GM23338 (cell line): ENCODE measurements around the gene PDK4.

Experiments used
- CREB1 ChIP-seq: fragments of 250-450 bp; sonication (Bioruptor Pico); IDR thresholded peaks from 2 replicates; pipeline ENCODE4 v1.5.0; 2020; ENCODE audit warnings: low read depth, mild to moderate bottlenecking, moderate library complexity
- CTCF ChIP-seq, 2 experiments: fragments of 200-600 bp in 1 of 2; sonication (generic) in 1 of 2; conservative IDR thresholded peaks; 2 replicates each; pipeline versions ENCODE4 v1.5.1 to v1.6.1; 2016 to 2017; ENCODE audit warnings: antibody characterized with exemption in 2 of 2, low read depth in 2 of 2, mild to moderate bottlenecking in 2 of 2, moderate library complexity in 1 of 2
- EZH2 ChIP-seq: fragments of 200-600 bp; sonication (generic); IDR thresholded peaks from one replicate; pipeline ENCODE4 v1.8.0; 2017; ENCODE audit warnings: antibody characterized with exemption, mild to moderate bottlenecking, low read depth; ENCODE audit not compliant: unreplicated experiment
- EZH2phosphoT487 ChIP-seq: fragments of 200-600 bp; sonication (generic); IDR thresholded peaks from one replicate; pipeline ENCODE4 v1.8.1; 2018; ENCODE audit warnings: antibody characterized with exemption; ENCODE audit not compliant: unreplicated experiment
- NANOG ChIP-seq: IDR thresholded peaks from 2 replicates; pipeline ENCODE4 v1.6.1; 2016; ENCODE audit warnings: antibody characterized with exemption, borderline replicate concordance
- POLR2AphosphoS5 ChIP-seq: IDR thresholded peaks from 2 replicates; pipeline ENCODE4 v1.6.1; 2016; ENCODE audit warnings: antibody characterized with exemption, low read depth
- REST ChIP-seq: IDR thresholded peaks from one replicate; pipeline ENCODE4 v1.6.1; 2018; ENCODE audit warnings: antibody characterized with exemption; ENCODE audit not compliant: unreplicated experiment
- ZNF114 ChIP-seq: fragments of 250-450 bp; sonication (Bioruptor Pico); IDR thresholded peaks from 2 replicates; pipeline ENCODE4 v1.5.0; 2020; ENCODE audit warnings: mild to moderate bottlenecking, moderate library complexity
- ZNF331 ChIP-seq: fragments of 250-450 bp; sonication (Bioruptor Pico); IDR thresholded peaks from 2 replicates; pipeline ENCODE4 v1.5.0; 2020; ENCODE audit warnings: low read depth, mild to moderate bottlenecking, moderate library complexity

GRCh38 chr7:95630702-95631458 lies 34.6 kb upstream of the PDK4 start:
- no peak for TF ChIP-seq CTCF (conservative IDR thresholded peaks at IDR 0.05; ENCODE audit: low read depth in 2 of 2)
- TF ChIP-seq REST = no peak
- no peak for TF ChIP-seq NANOG
- TF ChIP-seq POLR2AphosphoS5 = no peak
- no peak for TF ChIP-seq ZNF331 (CRISPR knock-in tag)
- no peak for TF ChIP-seq ZNF114 (CRISPR knock-in tag)
- no peak for TF ChIP-seq CREB1 (CRISPR knock-in tag)
- TF ChIP-seq EZH2 = no peak
- no peak for TF ChIP-seq EZH2phosphoT487
